OCI-LY7 (cell line): ENCODE data around the gene MCHR1. TPM values are rescaled to one million over a fixed set of nuclear protein-coding genes. Genes with fewer than 3 reads are reported as not detected.

Source experiments
- BruUV-seq: library from RNA; stranded (reverse); fragments of 400-500 nt; replicated peaks from 2 replicates; lab custom pipeline; 2021; lab: Mats Ljungman, UMichigan
- CTCF ChIA-PET: fragments of 300-600 bp; sonication (Branson Sonifier 250); formaldehyde crosslinking; loops from one replicate; lab custom pipeline; 2022; ENCODE audit warnings: antibody characterized with exemption; ENCODE audit not compliant: unreplicated experiment; lab: Charles Lee
- POLR2A ChIA-PET: fragments of 300-600 bp; sonication (Branson Sonifier 250); formaldehyde crosslinking; loops from one replicate; lab custom pipeline; 2022; ENCODE audit warnings: antibody characterized with exemption; lab: Charles Lee
- DNase-seq: peaks from one replicate; pipeline ENCODE4 v3.0.0-alpha.2; 2015; ENCODE audit warnings: low spot score
- H2AFZ ChIP-seq: fragments of 200-600 bp; sonication (generic), shearing (Covaris generic); 2 replicates; pipeline ENCODE4 v1.6.1; 2014; ENCODE audit warnings: mild to moderate bottlenecking, antibody characterized with exemption, low read length, moderate library complexity
- H3K27ac ChIP-seq: fragments of 200-600 bp; sonication (generic); 2 replicates; pipeline ENCODE4 v1.5.1; 2014; ENCODE audit warnings: mixed run types, low read depth, mild to moderate bottlenecking, moderate library complexity, low read length, inconsistent platforms; ENCODE audit not compliant: poor library complexity, severe bottlenecking
- H3K36me3 ChIP-seq: fragments of 200-600 bp; sonication (generic); 2 replicates; pipeline ENCODE4 v1.6.1; 2014; ENCODE audit warnings: mild to moderate bottlenecking, antibody characterized with exemption, low read length, moderate library complexity, mixed read lengths; ENCODE audit not compliant: insufficient read depth
- H3K4me1 ChIP-seq: fragments of 200-600 bp; sonication (generic); 2 replicates; pipeline ENCODE4 v1.5.1; 2014; ENCODE audit warnings: mild to moderate bottlenecking, low read length; ENCODE audit not compliant: insufficient read depth, poor library complexity, severe bottlenecking
- H3K4me2 ChIP-seq: fragments of 200-600 bp; sonication (generic); 2 replicates; pipeline ENCODE4 v1.6.1; 2014; ENCODE audit warnings: mild to moderate bottlenecking, low read length
- H3K4me3 ChIP-seq: fragments of 200-600 bp; sonication (generic); 2 replicates; pipeline ENCODE4 v1.5.1; 2014; ENCODE audit warnings: mild to moderate bottlenecking, low read depth, low read length; ENCODE audit not compliant: poor library complexity, severe bottlenecking
- H3K79me2 ChIP-seq: fragments of 200-600 bp; sonication (generic); 2 replicates; pipeline ENCODE4 v1.6.1; 2016; ENCODE audit warnings: low read depth, mild to moderate bottlenecking, low read length, moderate library complexity, mixed read lengths; ENCODE audit not compliant: insufficient read depth
- H3K9me2 ChIP-seq: fragments of 200-600 bp; sonication (generic); 2 replicates; pipeline ENCODE4 v1.6.1; 2016; ENCODE audit warnings: mild to moderate bottlenecking, low read length, mixed read lengths; ENCODE audit not compliant: insufficient read depth
- H3K9me3 ChIP-seq: fragments of 200-600 bp; sonication (generic); 2 replicates; pipeline ENCODE4 v1.6.1; 2014; ENCODE audit warnings: mild to moderate bottlenecking, mixed run types, low read length, mixed read lengths
- H4K20me1 ChIP-seq: fragments of 200-600 bp; sonication (generic); 2 replicates; pipeline ENCODE4 v1.6.1; 2014; ENCODE audit warnings: mild to moderate bottlenecking, antibody characterized with exemption, low read length, moderate library complexity, mixed read lengths; ENCODE audit not compliant: insufficient read depth
- CTCF ChIP-seq: fragments of 200-600 bp; sonication (generic); conservative IDR thresholded peaks from 2 replicates; pipeline ENCODE4 v1.5.1; 2014; ENCODE audit warnings: mild to moderate bottlenecking, antibody characterized with exemption, low read length, moderate library complexity, mixed read lengths
- EZH2phosphoT487 ChIP-seq: fragments of 200-600 bp; sonication (generic); IDR thresholded peaks from 2 replicates; pipeline ENCODE4 v1.6.1; 2018; ENCODE audit warnings: low read depth, borderline replicate concordance, mild to moderate bottlenecking, mixed run types, antibody characterized with exemption, low read length, moderate library complexity, mixed read lengths
- intact Hi-C: fragments of 100-400 bp; cut with micrococcal nuclease; formaldehyde crosslinking; loops from one replicate; pipeline ENCODE4 v1.10.0; 2022; ENCODE audit not compliant: unreplicated experiment
- total RNA-seq, 2 experiments: library from RNA; depleted of rRNA in 1 of 2; stranded (reverse); fragments of >200 nt in 1 of 2; shearing (Covaris generic) in 1 of 2; gene quantifications; 2 replicates each; pipeline ENCODE4 v1.2.3, GENCODE V29; 2014 to 2022

The MCHR1 gene
- total RNA-seq, 2 experiments from 2014 or later, result not detected

GRCh38 chr22:40708177-40708576 lies 28.9 kb downstream of the MCHR1 start:
- TF ChIP-seq CTCF, result no peak
- no peak for TF ChIP-seq EZH2phosphoT487
- no peak overlapping the region for H2AFZ ChIP-seq
- no peak overlapping the region for H3K4me2 ChIP-seq
- H3K36me3 ChIP-seq, result no peaks in the 10 kb centered on the region
- H3K4me3 ChIP-seq, result no peak overlapping the region
- no peak overlapping the region for H3K27ac ChIP-seq
- H3K4me1 ChIP-seq, result no peaks in the 10 kb centered on the region
- CTCF ChIA-PET, result no interaction called here
- no peaks in the 10 kb centered on the region for H3K9me2 ChIP-seq
- H4K20me1 ChIP-seq, result no peaks in the 10 kb centered on the region
- intact Hi-C loops, result no loop called here
- DNase-seq, result no peak
- peaks cover 16% of the 10 kb centered on the region; the same call in 1 of the 2 replicates for H3K9me3 ChIP-seq
- no peaks in the 10 kb centered on the region for H3K79me2 ChIP-seq
- no TSS peak for BruUV-seq
- POLR2A ChIA-PET, result no interaction called here

DNA sequence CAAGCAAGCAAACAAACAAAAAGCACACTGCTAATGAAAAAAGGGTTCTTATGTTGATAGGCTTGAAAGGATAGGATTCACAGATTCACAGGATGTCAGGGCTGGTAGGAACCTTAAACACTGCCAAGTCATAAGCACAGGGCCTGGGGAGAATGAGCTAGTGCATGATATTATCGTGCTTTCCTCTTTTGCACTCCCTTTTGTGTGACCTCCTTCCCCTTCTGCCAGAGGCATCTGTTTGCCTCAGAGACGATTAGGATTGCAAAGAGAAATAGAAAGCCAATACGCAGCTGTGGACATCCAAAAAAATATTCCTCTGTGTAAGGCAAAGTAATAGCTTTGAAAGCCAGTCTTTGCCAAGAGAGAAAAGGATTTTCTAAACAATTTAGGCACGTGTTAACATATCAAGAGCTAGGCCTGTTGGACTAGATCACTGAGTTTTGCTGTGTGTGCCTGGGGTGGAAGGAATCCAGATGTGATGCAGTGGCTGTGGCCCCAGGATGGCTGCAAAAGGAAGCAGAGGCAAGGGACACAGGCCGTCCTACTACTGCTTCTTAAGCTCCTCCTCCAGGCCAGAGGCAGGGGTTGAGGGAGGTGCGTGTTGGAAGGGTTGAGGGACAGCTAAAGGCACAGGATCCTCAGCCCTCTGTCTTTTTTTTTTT lies 30.6 kb downstream of the MCHR1 start:
- no peak overlapping the region for H3K4me2 ChIP-seq
- no peaks in the 10 kb centered on the region for H3K9me2 ChIP-seq
- ChIA-PET POLR2A (interaction anchor here (0.7 kb wide), 4 partner anchors 178 to 807 kb away, joined by 3 to 13 read pairs (median 4); no protein-coding TSS in a partner anchor), CTCF (no interaction called here)
- no peak for TF ChIP-seq CTCF
- no peak for TF ChIP-seq EZH2phosphoT487
- H3K9me3 ChIP-seq, result peaks cover 16% of the 10 kb centered on the region; the same call in 1 of the 2 replicates
- no peak for DNase-seq
- no peak overlapping the region; the same call in 1 of the 2 replicates for H2AFZ ChIP-seq
- H3K27ac ChIP-seq, result no peak overlapping the region
- H4K20me1 ChIP-seq, result no peaks in the 10 kb centered on the region
- no peak overlapping the region for H3K4me3 ChIP-seq
- no peaks in the 10 kb centered on the region for H3K4me1 ChIP-seq
- H3K79me2 ChIP-seq, result no peaks in the 10 kb centered on the region
- BruUV-seq, result no TSS peak
- no peaks in the 10 kb centered on the region for H3K36me3 ChIP-seq
- intact Hi-C loops, result no loop called here

DNA sequence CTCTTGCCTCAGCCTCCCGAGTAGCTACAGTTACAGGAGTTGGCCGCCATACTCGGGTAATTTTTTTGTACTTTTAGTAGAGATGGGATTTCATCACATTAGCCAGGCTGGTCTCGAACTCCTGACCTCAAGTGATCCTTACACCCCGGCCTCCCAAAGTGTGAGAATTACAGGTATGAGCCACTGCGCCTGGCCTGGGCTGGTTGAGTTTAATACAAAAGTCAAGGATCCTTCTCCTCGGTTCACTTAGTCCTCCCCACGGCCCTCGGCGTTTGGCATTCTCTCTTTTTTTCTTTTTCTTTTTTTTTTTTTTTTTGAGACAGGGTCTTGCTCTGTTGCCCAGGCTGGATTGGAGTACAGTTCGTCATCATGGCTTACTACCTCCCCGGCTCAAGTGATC lies 33.0 kb downstream of the MCHR1 start:
- no peaks in the 10 kb centered on the region for H3K36me3 ChIP-seq
- TF ChIP-seq EZH2phosphoT487 (no peak), CTCF (no peak)
- H3K4me2 ChIP-seq, result no peak overlapping the region
- no peak overlapping the region for H3K27ac ChIP-seq
- H2AFZ ChIP-seq, result no peak overlapping the region
- no peak for DNase-seq
- POLR2A ChIA-PET, result interaction anchor here (0.6 kb wide), 2 partner anchors 170 to 537 kb away, joined by 3 read pairs; no protein-coding TSS in a partner anchor
- H3K79me2 ChIP-seq, result no peaks in the 10 kb centered on the region
- intact Hi-C loops, result no loop called here
- BruUV-seq, result no TSS peak
- no peaks in the 10 kb centered on the region for H3K4me1 ChIP-seq
- peaks cover 4% of the 10 kb centered on the region; the same call in 1 of the 2 replicates for H3K9me3 ChIP-seq
- H3K9me2 ChIP-seq, result no peaks in the 10 kb centered on the region
- CTCF ChIA-PET, result no interaction called here
- no peak overlapping the region for H3K4me3 ChIP-seq
- H4K20me1 ChIP-seq, result no peaks in the 10 kb centered on the region
